HepG2 (cell line): ENCODE measurements around the gene RAP2C. TPM values are rescaled to one million over a fixed set of nuclear protein-coding genes. Genes with fewer than 3 reads are reported as not detected.

Experiments used
- ARNT2 ChIP-seq: sonication (generic); formaldehyde crosslinking; IDR thresholded peaks from 2 replicates; pipeline ENCODE4 v1.8.0; 2022; ENCODE audit warnings: mild to moderate bottlenecking, low read depth, missing genetic modification reagents, moderate library complexity
- CEBPB ChIP-seq: IDR thresholded peaks from 2 replicates; pipeline ENCODE4 v1.6.1; 2011; ENCODE audit warnings: low read depth, low read length, improper control_type of control experiment, borderline replicate concordance
- ERF ChIP-seq: IDR thresholded peaks from 2 replicates; pipeline ENCODE4 v1.6.1; 2018; ENCODE audit warnings: missing biosample characterization, missing genetic modification reagents
- POLR2A ChIP-seq, 2 experiments: IDR thresholded peaks; 2 replicates each; pipeline ENCODE4 v1.6.1; 2011; ENCODE audit warnings: low read depth in 2 of 2, low read length in 2 of 2, mild to moderate bottlenecking in 1 of 2, moderate library complexity in 1 of 2; ENCODE audit not compliant: insufficient read depth in 1 of 2
- SPEN ChIP-seq: sonication (generic); formaldehyde crosslinking; IDR thresholded peaks from 2 replicates; pipeline ENCODE4 v1.5.1; 2020; ENCODE audit warnings: low read depth, mild to moderate bottlenecking, missing genetic modification reagents
- STAG1 ChIP-seq: sonication (generic); formaldehyde crosslinking; IDR thresholded peaks from 2 replicates; pipeline ENCODE4 v1.4.0; 2020; ENCODE audit warnings: missing genetic modification reagents
- TBX2 ChIP-seq: sonication (generic); formaldehyde crosslinking; IDR thresholded peaks from 2 replicates; pipeline ENCODE4 v1.5.0; 2020; ENCODE audit warnings: missing genetic modification reagents, mild to moderate bottlenecking, borderline replicate concordance
- THAP11 ChIP-seq: IDR thresholded peaks from 2 replicates; pipeline ENCODE4 v1.6.1; 2016; ENCODE audit warnings: missing biosample characterization, missing genetic modification reagents
- ZNF251 ChIP-seq: sonication (generic); formaldehyde crosslinking; IDR thresholded peaks from 2 replicates; pipeline ENCODE4 v1.9.0; 2021; ENCODE audit warnings: mild to moderate bottlenecking, missing genetic modification reagents
- ZSCAN25 ChIP-seq: sonication (generic); formaldehyde crosslinking; IDR thresholded peaks from 2 replicates; pipeline ENCODE4 v1.8.0; 2022; ENCODE audit warnings: mild to moderate bottlenecking, missing genetic modification reagents
- polyA plus RNA-seq, 8 experiments: library from polyadenylated mRNA; depleted of rRNA in 3 of 8; stranded (reverse) in 7 of 8; unstranded in 1 of 8; fragments of >200 nt; fragmentation: Illumina TruSeq in 4 of 8; extraction: Trizol in 4 of 8; gene quantifications; 2 replicates each; pipeline versions ENCODE4 v1.2.1 to v1.2.3, GENCODE V29; 2011 to 2016; ENCODE audit warnings: low read depth in 4 of 8, missing spikeins in 1 of 8, mixed read lengths in 1 of 8; ENCODE audit not compliant: insufficient read depth in 1 of 8
- total RNA-seq, 5 experiments: library from RNA; depleted of rRNA; stranded (reverse); fragments of >200 nt; fragmentation: Illumina TruSeq; extraction: Trizol; gene quantifications; 2 replicates each; pipeline ENCODE4 v1.2.3, GENCODE V29; 2016; ENCODE audit warnings: low read depth in 1 of 5
- TF ChIP-seq, protein P1 (sequence below): fragments of 450-650 bp; IDR thresholded peaks from 2 replicates; pipeline ENCODE4 v1.6.1; 2016
- TF ChIP-seq, protein P2 (sequence below): sonication (generic); formaldehyde crosslinking; IDR thresholded peaks from 2 replicates; pipeline ENCODE4 v1.4.0; 2020; ENCODE audit warnings: missing genetic modification reagents
- TF ChIP-seq, protein P3 (sequence below): IDR thresholded peaks from 2 replicates; pipeline ENCODE4 v1.6.1; 2016; ENCODE audit warnings: missing compliant biosample characterization, missing genetic modification reagents, borderline replicate concordance
- TF ChIP-seq, protein P4 (sequence below): sonication (generic); formaldehyde crosslinking; IDR thresholded peaks from 2 replicates; pipeline ENCODE4 v1.5.0; 2020; ENCODE audit warnings: mild to moderate bottlenecking, missing genetic modification reagents, moderate library complexity
- TF ChIP-seq, protein P5 (sequence below): sonication (generic); formaldehyde crosslinking; IDR thresholded peaks from 2 replicates; pipeline ENCODE4 v1.9.0; 2022; ENCODE audit warnings: missing genetic modification reagents, mild to moderate bottlenecking, borderline replicate concordance
- TF ChIP-seq, protein P6 (sequence below): sonication (generic); formaldehyde crosslinking; IDR thresholded peaks from 2 replicates; pipeline ENCODE4 v1.4.0; 2020; ENCODE audit warnings: missing genetic modification reagents, borderline replicate concordance

Gene RAP2C
- total and polyA plus RNA-seq, 2 of the 13 experiments (the other 11 are each of a cell fraction or from before 2014, with no cell fraction given), result 8.0 to 28.5 TPM

DNA sequence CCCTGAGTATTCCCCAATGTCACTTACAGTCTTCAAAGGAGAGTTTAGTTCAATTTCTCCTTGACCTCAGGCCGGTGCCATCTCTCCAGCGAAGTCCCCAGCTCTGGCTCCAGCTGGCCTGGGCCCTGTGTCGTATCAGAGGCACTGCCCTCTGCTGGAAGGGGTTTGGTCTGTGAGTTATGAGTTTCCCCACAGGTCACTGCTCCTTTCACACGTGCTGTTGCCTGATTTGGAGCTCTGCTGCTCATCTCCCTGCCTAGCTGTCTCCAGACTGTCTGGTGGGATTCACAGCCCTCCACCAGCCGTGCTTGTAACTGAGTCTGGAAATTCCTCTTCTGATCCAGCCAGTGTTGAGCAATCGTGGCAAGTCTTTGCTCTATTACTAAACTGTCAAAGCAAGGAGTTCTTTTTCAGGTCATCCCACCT, at the start of gene RAP2C (continued):
- TF ChIP-seq, protein P1, sequence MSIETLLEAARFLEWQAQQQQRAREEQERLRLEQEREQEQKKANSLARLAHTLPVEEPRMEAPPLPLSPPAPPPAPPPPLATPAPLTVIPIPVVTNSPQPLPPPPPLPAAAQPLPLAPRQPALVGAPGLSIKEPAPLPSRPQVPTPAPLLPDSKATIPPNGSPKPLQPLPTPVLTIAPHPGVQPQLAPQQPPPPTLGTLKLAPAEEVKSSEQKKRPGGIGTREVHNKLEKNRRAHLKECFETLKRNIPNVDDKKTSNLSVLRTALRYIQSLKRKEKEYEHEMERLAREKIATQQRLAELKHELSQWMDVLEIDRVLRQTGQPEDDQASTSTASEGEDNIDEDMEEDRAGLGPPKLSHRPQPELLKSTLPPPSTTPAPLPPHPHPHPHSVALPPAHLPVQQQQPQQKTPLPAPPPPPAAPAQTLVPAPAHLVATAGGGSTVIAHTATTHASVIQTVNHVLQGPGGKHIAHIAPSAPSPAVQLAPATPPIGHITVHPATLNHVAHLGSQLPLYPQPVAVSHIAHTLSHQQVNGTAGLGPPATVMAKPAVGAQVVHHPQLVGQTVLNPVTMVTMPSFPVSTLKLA, result 0 out of 2 replicates have a peak, but pooled peaks have one; percentile 10
- TF ChIP-seq ARNT2 (no peak), TBX2 (CRISPR knock-in tag) (peak; percentile 24; the same call in 1 of the 2 replicates), ZNF251 (no peak), ERF (CRISPR knock-in tag) (peak; percentile 61; the same call in 1 of the 2 replicates), ZSCAN25 (peak; percentile 57; the same call in 1 of the 2 replicates), SPEN (no peak), POLR2A (IDR thresholded peaks at IDR 0.05; ENCODE audit: insufficient read depth in 1 of 2, low read depth in 2 of 2, low read length in 2 of 2) (peak in 1 of 2 experiments; percentile 49; a peak in 1 of 4 replicates), CEBPB (peak; percentile 0; the same call in 1 of the 2 replicates), STAG1 (CRISPR knock-in tag) (peak; percentile 70), THAP11 (CRISPR knock-in tag) (peak; percentile 45; the same call in 1 of the 2 replicates)
- TF ChIP-seq, protein P2, sequence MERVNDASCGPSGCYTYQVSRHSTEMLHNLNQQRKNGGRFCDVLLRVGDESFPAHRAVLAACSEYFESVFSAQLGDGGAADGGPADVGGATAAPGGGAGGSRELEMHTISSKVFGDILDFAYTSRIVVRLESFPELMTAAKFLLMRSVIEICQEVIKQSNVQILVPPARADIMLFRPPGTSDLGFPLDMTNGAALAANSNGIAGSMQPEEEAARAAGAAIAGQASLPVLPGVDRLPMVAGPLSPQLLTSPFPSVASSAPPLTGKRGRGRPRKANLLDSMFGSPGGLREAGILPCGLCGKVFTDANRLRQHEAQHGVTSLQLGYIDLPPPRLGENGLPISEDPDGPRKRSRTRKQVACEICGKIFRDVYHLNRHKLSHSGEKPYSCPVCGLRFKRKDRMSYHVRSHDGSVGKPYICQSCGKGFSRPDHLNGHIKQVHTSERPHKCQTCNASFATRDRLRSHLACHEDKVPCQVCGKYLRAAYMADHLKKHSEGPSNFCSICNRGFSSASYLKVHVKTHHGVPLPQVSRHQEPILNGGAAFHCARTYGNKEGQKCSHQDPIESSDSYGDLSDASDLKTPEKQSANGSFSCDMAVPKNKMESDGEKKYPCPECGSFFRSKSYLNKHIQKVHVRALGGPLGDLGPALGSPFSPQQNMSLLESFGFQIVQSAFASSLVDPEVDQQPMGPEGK (CRISPR knock-in tag), result 0 out of 2 replicates have a peak, but pooled peaks have one; percentile 13
- TF ChIP-seq, protein P3, sequence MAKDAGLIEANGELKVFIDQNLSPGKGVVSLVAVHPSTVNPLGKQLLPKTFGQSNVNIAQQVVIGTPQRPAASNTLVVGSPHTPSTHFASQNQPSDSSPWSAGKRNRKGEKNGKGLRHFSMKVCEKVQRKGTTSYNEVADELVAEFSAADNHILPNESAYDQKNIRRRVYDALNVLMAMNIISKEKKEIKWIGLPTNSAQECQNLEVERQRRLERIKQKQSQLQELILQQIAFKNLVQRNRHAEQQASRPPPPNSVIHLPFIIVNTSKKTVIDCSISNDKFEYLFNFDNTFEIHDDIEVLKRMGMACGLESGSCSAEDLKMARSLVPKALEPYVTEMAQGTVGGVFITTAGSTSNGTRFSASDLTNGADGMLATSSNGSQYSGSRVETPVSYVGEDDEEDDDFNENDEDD (CRISPR knock-in tag), result peak; percentile 58; the same call in 1 of the 2 replicates
- TF ChIP-seq, protein P4, sequence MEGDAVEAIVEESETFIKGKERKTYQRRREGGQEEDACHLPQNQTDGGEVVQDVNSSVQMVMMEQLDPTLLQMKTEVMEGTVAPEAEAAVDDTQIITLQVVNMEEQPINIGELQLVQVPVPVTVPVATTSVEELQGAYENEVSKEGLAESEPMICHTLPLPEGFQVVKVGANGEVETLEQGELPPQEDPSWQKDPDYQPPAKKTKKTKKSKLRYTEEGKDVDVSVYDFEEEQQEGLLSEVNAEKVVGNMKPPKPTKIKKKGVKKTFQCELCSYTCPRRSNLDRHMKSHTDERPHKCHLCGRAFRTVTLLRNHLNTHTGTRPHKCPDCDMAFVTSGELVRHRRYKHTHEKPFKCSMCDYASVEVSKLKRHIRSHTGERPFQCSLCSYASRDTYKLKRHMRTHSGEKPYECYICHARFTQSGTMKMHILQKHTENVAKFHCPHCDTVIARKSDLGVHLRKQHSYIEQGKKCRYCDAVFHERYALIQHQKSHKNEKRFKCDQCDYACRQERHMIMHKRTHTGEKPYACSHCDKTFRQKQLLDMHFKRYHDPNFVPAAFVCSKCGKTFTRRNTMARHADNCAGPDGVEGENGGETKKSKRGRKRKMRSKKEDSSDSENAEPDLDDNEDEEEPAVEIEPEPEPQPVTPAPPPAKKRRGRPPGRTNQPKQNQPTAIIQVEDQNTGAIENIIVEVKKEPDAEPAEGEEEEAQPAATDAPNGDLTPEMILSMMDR (CRISPR knock-in tag), result peak; percentile 85
- TF ChIP-seq, protein P5, sequence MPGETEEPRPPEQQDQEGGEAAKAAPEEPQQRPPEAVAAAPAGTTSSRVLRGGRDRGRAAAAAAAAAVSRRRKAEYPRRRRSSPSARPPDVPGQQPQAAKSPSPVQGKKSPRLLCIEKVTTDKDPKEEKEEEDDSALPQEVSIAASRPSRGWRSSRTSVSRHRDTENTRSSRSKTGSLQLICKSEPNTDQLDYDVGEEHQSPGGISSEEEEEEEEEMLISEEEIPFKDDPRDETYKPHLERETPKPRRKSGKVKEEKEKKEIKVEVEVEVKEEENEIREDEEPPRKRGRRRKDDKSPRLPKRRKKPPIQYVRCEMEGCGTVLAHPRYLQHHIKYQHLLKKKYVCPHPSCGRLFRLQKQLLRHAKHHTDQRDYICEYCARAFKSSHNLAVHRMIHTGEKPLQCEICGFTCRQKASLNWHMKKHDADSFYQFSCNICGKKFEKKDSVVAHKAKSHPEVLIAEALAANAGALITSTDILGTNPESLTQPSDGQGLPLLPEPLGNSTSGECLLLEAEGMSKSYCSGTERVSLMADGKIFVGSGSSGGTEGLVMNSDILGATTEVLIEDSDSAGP (CRISPR knock-in tag), result peak; percentile 22; the same call in 1 of the 2 replicates
- TF ChIP-seq, protein P6, sequence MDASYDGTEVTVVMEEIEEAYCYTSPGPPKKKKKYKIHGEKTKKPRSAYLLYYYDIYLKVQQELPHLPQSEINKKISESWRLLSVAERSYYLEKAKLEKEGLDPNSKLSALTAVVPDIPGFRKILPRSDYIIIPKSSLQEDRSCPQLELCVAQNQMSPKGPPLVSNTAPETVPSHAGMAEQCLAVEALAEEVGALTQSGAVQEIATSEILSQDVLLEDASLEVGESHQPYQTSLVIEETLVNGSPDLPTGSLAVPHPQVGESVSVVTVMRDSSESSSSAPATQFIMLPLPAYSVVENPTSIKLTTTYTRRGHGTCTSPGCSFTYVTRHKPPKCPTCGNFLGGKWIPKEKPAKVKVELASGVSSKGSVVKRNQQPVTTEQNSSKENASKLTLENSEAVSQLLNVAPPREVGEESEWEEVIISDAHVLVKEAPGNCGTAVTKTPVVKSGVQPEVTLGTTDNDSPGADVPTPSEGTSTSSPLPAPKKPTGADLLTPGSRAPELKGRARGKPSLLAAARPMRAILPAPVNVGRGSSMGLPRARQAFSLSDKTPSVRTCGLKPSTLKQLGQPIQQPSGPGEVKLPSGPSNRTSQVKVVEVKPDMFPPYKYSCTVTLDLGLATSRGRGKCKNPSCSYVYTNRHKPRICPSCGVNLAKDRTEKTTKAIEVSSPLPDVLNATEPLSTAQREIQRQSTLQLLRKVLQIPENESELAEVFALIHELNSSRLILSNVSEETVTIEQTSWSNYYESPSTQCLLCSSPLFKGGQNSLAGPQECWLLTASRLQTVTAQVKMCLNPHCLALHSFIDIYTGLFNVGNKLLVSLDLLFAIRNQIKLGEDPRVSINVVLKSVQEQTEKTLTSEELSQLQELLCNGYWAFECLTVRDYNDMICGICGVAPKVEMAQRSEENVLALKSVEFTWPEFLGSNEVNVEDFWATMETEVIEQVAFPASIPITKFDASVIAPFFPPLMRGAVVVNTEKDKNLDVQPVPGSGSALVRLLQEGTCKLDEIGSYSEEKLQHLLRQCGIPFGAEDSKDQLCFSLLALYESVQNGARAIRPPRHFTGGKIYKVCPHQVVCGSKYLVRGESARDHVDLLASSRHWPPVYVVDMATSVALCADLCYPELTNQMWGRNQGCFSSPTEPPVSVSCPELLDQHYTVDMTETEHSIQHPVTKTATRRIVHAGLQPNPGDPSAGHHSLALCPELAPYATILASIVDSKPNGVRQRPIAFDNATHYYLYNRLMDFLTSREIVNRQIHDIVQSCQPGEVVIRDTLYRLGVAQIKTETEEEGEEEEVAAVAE (CRISPR knock-in tag), result no peak
